ENCODE results near the gene KLK15.
"Not testable (repeated sequence)": the region's sequence is repeated elsewhere in the genome, so short reads cannot be mapped to it uniquely, and the experiment has no call there.

KLK15 gene

GRCh38 chr19:50794876-50795663 lies 38.3 kb downstream of the KLK15 start:
- peak in 1 of 2 experiments; percentile 26 for DNase-seq

- peak in 1 of 2 experiments; percentile 29 for DNase-seq
Measured at GRCh38 chr19:50794074-50794875, 39.1 kb downstream of the KLK15 start.

GRCh38 chr19:50793558-50794065 lies 39.8 kb downstream of the KLK15 start:
- no peak for DNase-seq

- no peak for DNase-seq
Measured at GRCh38 chr19:50792272-50793250, 40.8 kb downstream of the KLK15 start.

GRCh38 chr19:50791594-50792271 lies 41.6 kb downstream of the KLK15 start:
- no peak for DNase-seq

- DNase-seq = no peak
Measured at GRCh38 chr19:50790922-50791467, 42.4 kb downstream of the KLK15 start.

DNA sequence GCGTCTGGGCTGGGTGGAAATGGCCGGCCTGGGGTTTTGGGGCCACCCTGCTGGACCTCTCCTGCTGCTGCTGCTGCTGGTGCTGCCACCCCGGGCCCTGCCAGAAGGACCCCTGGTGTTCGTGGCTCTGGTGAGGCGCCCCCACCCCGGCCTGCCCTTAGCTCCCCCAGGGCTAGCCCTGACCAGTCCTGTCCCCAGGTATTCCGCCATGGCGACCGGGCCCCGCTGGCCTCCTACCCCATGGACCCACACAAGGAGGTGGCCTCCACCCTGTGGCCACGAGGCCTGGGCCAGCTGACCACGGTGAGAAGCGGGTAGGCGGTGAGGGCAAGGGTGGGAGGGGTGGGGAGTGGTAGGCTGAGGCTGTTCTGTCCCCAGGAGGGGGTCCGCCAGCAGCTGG lies 43.0 kb downstream of the KLK15 start, which contains the start of gene ACP4:
Gene ACP4 (plus strand): TSS at position 20 of the 400 bp plus-strand sequence. CDS start 0 bp downstream, at position 20.
- DNase-seq = no peak

DNA sequence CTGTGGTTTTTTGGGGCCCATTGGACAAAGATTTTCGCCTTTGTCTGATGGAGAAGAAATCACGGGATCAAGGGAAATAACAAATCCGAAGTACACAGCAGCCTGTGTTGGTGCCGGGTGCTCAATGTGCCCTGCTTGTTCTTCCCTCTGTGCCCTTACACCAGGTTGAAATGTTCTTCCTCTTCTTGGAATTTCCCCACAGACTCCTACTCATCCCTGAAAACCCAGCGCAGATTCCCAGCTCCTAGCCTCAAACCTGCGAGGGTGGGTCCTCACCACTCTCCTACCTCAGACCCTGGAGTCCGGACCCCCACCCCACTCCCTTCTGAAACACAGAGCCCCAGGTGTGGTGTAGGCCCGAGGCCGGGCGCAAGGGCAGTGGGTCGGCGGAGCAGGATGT lies 48.0 kb downstream of the KLK15 start:
- no peak for DNase-seq

GRCh38 chr19:50784710-50785109 lies 48.7 kb downstream of the KLK15 start:
- no peak for DNase-seq

DNA sequence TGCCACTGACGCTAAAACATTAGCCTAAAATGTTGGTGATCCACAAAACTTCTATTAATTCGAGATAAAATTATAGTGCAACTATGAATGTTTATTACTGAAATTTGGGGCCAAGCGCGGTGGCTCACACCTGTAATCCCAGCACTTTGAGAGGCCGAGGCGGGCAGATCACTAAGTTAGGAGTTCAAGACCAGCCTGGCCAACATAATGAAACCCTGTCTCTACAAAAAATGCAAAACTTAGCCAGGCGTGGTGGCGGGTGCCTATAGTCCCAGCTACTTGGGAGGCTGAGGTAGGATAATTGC lies 49.6 kb downstream of the KLK15 start:
- not testable (repeated sequence) for DNase-seq

- DNase-seq = no peak
Measured at GRCh38 chr19:50780753-50781435, 52.5 kb downstream of the KLK15 start.

DNA sequence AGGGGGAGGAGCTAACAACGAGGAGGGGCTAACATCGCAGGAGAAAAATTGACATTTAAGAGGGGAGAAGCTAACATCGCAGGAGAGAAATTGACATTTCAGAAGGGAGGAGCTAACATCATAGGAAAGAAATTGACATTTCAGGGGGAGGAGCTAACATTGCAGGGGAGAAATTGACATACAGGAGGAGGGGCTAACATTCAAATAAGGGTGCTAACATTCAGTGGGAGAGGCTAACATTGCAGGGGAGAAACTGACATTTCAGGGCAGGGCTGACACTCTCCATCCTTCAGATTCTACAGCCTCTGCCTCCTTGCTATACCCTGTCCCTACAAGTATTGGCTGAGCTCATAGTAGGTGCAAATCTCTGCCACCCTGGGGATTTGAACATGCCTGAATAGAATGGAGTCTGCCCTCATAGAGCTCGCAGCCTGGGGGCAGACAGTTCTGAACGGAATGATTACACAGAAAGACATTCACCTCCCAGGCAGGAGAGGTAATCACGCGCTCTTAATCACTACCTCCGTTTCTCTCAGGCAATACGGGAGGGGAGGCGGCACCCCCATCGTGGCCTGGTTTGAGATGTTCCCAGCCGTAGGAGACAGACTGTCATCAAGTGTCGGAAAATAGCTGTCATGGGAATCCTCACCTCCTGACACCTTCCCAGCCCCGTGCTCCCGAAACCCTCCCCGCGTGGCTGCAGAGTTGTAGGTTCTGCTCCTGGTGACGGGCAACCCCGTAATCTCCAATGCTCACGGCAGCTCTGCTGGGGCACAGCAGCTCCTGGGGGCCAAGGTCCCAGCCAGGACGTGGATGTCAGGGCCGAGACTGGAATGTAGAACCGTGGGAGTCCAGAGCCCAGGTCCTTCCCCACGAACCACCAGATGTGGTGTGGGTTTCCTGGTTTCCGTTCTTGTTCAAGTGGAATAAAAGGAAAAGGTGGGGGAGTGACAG lies 53.6 kb downstream of the KLK15 start:
- DNase-seq = no peak

GRCh38 chr19:50778906-50779430 lies 54.4 kb downstream of the KLK15 start:
- DNase-seq = no peak

DNA sequence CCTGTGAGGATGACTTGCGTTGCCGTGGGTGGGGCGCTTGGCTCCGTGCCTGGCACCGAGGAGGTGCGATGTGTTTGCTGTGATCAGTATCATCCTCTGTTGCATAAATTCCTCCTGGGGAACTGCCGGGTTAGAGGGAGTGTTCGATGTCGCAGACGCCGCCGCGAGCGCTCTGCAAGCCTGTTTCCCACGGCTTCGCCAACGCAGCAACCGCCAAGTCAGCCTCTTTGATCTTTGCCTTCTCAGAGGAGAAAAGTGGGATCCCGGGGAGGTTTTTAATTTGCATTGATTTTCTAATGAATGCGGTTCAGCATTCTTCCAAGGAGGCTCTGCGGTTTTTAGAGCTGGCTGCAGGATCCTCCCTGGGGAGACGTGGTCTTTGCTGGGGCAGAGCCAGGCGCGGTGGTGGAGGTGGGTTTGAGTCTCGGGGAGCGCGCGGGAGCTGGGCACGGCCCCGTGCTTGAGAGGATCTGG lies 55.5 kb downstream of the KLK15 start:
- no peak for DNase-seq

DNA sequence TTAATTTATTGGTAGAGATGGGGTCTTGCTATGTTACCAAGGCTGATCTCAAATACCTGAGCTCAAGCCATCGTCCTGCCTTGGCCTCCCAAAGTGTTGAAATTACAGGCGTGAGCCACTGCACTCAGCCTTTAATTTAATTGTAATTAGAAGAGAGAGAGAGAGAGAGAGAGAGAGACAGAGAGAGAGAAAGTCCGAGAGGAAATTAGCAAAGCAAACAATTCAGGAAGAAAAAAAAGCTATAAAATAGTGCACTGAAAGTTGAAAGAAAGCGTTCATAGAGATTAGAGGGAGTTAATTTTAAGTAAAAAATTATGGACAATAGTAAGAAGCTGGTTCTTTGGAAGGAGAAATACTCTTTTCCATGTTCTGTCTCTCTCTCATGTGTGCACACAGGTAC lies 56.1 kb downstream of the KLK15 start:
- DNase-seq = no peak

DNA sequence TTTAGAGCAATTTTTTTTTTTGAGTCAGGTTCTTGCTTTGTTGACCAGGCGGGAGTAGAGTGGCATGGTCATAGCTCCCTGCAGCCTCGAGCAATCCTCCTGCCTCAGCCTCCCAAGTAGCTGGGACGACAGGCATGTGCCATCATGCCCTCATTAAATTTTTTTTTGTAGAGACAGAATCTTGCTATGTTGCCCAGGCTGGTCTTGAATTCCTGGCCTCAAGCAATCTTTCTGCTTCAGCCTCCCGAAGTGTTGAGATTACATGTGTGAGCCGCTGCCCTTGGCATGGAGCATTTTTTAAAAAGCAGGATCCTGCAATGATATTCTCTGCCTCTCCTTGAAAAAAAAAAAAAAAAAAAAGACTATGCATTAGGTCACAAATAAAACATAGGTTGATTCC lies 57.2 kb downstream of the KLK15 start:
- DNase-seq = no peak

Measured in SW 1271 (cell line).